GM19468 (cell line): ENCODE results near the gene HEBP1.

ENCODE experiments used
- ATAC-seq: cut with Tn5 transposase; IDR thresholded peaks from one replicate; pipeline ENCODE4 v1.9.1; 2021; ENCODE audit warnings: mild to moderate bottlenecking, moderate library complexity, moderate number of reproducible peaks; ENCODE audit not compliant: unreplicated experiment; ENCODE audit errors: extremely low read depth

The HEBP1 gene

GRCh38 chr12:12958886-12959285 is 41.2 kb downstream of the HEBP1 start:
- ATAC-seq, result no peak

DNA sequence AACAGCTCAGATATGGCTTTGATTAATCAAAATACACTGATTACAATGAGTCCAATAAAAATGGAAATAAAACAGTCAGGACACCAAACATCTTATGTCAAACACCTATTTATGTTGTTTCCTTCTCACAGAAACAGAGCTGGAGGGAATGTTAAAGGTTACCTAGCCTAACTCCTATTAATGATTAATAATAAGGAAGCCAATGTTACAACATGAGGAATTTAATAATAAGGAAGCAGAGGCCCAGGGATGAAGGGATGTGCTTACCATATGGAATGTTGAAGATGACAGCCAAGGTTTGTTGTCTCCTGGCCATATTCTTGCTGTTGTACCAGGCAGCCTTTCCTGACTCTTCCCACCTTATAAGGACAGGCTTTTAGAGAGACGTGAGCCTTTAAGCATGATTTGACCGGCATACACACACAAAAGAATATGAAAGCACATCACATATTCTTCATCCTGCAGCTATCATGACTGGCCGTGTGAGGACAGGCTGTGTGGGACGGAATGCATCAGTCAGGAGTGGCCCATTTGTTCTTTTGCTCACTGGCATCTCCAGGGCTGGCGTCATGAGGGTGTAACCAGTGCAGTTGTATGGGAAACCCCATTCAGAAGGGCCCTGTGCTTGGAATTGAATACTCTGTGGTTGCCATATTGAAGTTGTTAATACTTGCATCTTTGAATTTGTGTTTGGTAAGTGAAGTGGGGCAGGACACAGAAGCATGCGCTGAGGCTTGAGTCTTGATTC is 45.0 kb downstream of the HEBP1 start:
- ATAC-seq, result no peak

DNA sequence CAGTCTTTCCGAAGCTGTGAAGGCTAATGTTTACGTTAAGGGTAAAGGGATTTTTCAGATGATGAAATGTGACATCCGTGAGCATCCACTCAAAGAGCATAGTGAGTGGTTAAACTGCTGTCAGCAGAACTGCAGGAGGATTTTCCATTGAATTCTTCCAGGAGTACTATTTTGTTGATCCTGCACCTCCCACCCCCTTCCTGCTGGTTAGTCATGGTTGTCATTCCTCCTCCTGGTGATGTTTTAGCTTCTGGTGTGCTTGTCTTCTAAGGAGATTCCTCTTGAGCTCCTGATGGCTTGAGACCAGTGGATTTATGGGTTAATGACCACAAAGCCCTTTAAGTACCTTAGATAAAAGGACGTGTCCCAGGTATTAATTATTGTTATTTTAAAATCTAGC is 45.7 kb downstream of the HEBP1 start:
- ATAC-seq, result no peak

- no peak for ATAC-seq
Observed at GRCh38 chr12:12952036-12952435, 48.0 kb downstream of the HEBP1 start, which contains the start of gene GPRC5D. Gene GPRC5D (minus strand): TSS chr12:12952170. CDS start chr12:12950384, 1,786 bp downstream.

- ATAC-seq, result no peak
Observed at GRCh38 chr12:12951504-12951903, 48.6 kb downstream of the HEBP1 start.

GRCh38 chr12:12947902-12948301 is 52.2 kb downstream of the HEBP1 start:
- ATAC-seq, result no peak

GRCh38 chr12:12946686-12947355 is 53.2 kb downstream of the HEBP1 start:
- ATAC-seq, result no peak

GRCh38 chr12:12945591-12945990 is 54.5 kb downstream of the HEBP1 start:
- no peak for ATAC-seq

DNA sequence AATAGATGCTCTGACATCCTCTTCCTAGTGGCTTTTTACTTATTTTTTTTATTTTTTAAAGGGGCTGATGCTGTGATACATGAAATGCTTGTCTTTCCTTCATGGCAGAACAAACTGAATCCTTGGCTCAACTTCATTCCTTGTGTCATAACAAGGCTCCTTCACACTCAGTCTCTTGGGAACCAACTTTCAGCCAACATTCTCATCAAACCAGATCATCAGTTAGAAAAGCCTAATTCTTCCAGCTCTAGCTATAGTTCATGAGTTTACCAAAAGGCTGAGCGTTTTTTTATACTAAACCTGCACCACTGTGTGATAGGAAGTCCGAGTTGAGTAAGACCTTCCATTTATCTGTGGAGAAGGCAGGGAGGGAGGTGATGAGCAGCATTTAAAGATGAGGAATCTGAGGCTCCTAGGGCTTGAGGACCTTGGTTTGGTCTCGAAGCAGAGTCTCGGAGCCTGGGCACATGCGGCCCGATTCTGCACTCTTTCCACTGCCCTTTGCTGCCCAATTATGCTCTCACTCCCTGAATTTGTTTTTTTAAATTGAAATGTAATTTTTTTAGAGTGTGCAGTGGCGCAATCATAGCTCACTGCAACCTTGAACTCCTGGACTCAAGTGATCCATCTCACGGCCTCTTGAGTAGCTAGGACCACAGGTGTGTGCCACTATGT is 56.3 kb downstream of the HEBP1 start:
- ATAC-seq, result no peak

GRCh38 chr12:12941450-12942350 is 58.4 kb downstream of the HEBP1 start:
- ATAC-seq, result no peak

DNA sequence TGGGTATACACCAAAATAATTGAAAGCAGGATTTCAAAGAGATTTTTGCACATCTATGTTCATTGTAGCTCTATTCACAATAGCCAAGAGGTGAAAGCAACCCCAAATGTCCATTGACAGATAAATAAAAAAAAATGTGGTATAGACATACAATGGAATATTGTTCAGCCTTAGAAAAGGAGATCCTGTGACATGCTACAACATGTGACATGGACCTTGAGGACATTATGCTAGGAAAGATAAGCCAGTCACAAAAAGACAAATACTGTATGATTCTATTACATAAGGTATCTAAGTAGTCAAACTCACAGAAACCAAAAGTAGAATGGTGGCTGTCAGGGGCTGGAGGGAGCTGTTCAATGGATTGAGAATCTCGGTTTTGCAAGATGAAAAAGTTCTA is 60.2 kb downstream of the HEBP1 start:
- ATAC-seq, result no peak

- ATAC-seq, result no peak
Observed at GRCh38 chr12:12938541-12938940, 61.5 kb downstream of the HEBP1 start.

GRCh38 chr12:12936983-12937491 is 63.0 kb downstream of the HEBP1 start:
- no peak for ATAC-seq

DNA sequence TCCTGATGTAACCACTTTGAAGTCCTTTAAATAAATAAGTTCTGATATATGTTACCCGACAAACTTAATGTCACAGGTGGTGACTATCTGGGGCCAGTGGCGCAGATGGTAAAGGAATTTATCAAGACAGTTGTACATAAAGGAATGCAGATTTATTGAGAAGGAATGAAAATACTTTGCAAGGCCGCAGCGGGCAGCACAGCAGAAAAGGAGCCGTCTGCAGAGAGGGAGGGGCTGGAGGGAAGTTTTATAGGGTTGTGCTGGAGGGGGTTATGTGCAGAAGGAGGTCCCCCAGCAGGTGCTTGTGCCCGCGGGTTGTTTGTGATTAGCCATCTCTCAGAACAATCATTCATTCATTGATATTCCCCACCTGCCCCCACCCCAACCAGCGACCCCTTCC is 65.5 kb downstream of the HEBP1 start:
- ATAC-seq, result no peak

DNA sequence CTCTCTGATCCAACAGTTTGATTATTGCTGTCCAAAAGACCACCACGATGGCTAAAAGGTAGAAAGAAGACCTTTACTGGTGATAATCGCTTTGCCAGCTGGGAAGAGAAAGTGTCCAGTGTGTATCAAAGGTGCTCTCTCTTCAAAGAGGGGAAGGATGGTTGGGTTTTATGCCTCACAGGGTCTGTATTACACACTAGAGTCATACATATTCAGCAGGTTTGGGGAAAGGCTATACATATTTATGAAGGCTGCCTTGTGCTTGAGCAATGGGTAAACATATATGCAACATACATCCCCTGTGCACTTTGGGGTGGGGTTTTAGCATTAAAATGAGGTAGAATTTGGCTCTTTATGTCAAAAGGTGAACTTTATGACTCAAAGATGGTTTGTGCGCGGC is 66.3 kb downstream of the HEBP1 start:
- no peak for ATAC-seq

- no peak for ATAC-seq
Observed at GRCh38 chr12:12930633-12931219, 69.3 kb downstream of the HEBP1 start.

DNA sequence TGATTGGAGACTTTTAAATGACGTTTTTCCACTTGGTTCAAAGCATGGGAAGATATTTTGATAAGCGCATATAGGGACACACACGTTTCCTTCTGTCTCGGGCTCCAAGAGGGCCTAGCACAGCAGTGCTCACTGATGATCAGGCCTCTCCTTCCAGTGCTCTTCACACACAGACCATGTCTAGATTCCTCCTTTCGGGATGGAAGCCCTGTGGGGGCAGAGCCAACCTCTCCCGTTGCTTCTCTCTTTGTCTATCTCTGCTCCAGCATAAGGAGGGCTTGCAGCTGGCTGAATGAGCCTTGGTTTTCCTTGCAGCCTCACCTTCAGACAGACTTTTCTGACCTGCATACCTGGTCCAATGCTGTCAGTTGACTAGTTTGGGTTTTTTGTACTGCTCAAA is 70.4 kb downstream of the HEBP1 start:
- ATAC-seq, result no peak

- ATAC-seq, result no peak
Observed at GRCh38 chr12:12927211-12928079, 72.6 kb downstream of the HEBP1 start.

DNA sequence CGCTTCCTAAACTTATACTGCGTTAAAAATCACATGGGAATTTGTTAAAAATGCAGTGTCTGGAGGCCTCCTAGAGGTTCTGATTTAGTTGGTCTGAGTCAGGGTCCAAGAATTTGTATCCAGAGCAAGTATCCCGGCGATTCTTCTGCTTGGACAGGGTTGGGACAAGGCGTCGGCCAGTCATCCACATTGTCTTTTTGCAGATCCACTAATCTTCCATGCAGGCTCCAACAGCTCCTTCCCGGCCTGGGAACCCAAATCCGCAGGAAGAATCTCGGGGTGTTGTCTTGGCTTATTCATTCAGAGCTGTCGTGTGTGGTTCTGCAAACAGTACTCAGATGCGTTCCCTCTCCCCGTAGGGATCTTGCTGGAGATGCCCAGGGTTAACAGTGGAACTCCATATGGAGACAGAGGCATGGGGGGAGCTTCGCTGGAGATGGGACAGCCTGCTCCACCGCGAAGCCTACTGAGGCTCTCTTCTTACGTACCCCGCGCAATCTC is 73.4 kb downstream of the HEBP1 start:
- ATAC-seq, result no peak
